Pancreas (tissue), 10 donors: Measurements from ENCODE around the gene DECR2. TPM values are rescaled to one million over a fixed set of nuclear protein-coding genes. Genes with fewer than 3 reads are reported as not detected.

Experiments
- ATAC-seq, 4 donors: fragments of 200-7000 bp; cut with Tn5 transposase; one replicate each; pipeline versions ENCODE4 v1.8.0 to v1.9.1; 2020; ENCODE audit warnings: mild to moderate bottlenecking in 4 of 4, moderate library complexity in 4 of 4
- DNase-seq, 6 donors: peaks; one replicate each; pipeline ENCODE4 v3.0.0-alpha.2; 2020
- FAIRE-seq: peaks from 2 replicates; lab custom pipeline; 2012; peaks lifted over from hg19 to GRCh38; lab: Jason Lieb, UNC
- H3K27ac ChIP-seq, 4 donors: fragments of 200-600 bp; sonication (generic); 1 replicate in 3 of 4; 2 replicates in 1 of 4; pipeline versions ENCODE4 v1.5.0 to v1.8.0; 2020
- H3K27me3 ChIP-seq, 4 donors: fragments of 200-600 bp; one replicate each; pipeline ENCODE4 v1.8.0; 2021
- H3K36me3 ChIP-seq, 3 donors: fragments of 200-600 bp; sonication (generic) in 1 of 3; one replicate each; pipeline versions ENCODE4 v1.5.0 to v1.8.0; 2020 to 2021
- H3K4me1 ChIP-seq, 3 donors: fragments of 200-600 bp; one replicate each; pipeline ENCODE4 v1.8.0; 2021
- H3K4me3 ChIP-seq, 4 donors: fragments of 200-600 bp; sonication (generic) in 2 of 4; one replicate each; pipeline versions ENCODE4 v1.5.0 to v1.8.0; 2020 to 2021
- H3K9me3 ChIP-seq, 4 donors: fragments of 200-600 bp; one replicate each; pipeline ENCODE4 v1.8.0; 2021
- WGBS, 2 donors: extraction: QIAGEN DNeasy Blood & Tissue Kit; methylation state at CpG; one replicate each; pipeline ENCODE4 v1.1.7; 2013; 5-methylcytosine and 5-hydroxymethylcytosine counted together
- intact Hi-C, 3 donors: fragments of 100-400 bp; cut with DNase I; formaldehyde crosslinking; loops; one replicate each; pipeline versions ENCODE4 v1.11.1 to v1.14.2; 2022
- polyA plus RNA-seq, 2 donors: library from polyadenylated mRNA; stranded (reverse); fragments of 200-250 nt; gene quantifications; one replicate each; pipeline ENCODE4 v1.2.3, GENCODE V29; 2013
- total RNA-seq, 6 donors: library from RNA; stranded (reverse); fragmentation: NEBNext Ultra II Directional in 4 of 6; extraction: Animal tissue kit (Norgen Biotek cat#: 25700) in 4 of 6; gene quantifications; one replicate each; pipeline versions ENCODE4 v1.2.1 to v1.2.4, GENCODE V29; 2021 to 2023
- TF ChIP-seq, protein P1 (sequence below), 4 donors: fragments of 200-600 bp; sonication (generic) in 3 of 4; IDR thresholded peaks; one replicate each; pipeline versions ENCODE4 v1.5.0 to v1.8.0; 2021; ENCODE audit warnings: antibody characterized with exemption in 4 of 4
- donor health status: healthy with polysubstance abuse.
- donor health status: DM: no; HTN: no; CAD: no; lungs with moderate emphysema.
- donor health status: DM: no; HTN: no; CAD: no.
- donor health status: control.
- donor health status: control.
- donor health status: Bipolar disorder and iron deficiency.
- donor health status: DM: yes; HTN: yes; CAD: no.
- donor health status: DM: no; HTN: no; CAD: no.
- donor health status: DM: no; HTN: no; CAD: no.
- donor health status: DM: yes; HTN: yes; CAD: no.

The DECR2 gene
- total and polyA plus RNA-seq, 8 donors: 9.2 to 68.0 (median 18.5) TPM

DNA sequence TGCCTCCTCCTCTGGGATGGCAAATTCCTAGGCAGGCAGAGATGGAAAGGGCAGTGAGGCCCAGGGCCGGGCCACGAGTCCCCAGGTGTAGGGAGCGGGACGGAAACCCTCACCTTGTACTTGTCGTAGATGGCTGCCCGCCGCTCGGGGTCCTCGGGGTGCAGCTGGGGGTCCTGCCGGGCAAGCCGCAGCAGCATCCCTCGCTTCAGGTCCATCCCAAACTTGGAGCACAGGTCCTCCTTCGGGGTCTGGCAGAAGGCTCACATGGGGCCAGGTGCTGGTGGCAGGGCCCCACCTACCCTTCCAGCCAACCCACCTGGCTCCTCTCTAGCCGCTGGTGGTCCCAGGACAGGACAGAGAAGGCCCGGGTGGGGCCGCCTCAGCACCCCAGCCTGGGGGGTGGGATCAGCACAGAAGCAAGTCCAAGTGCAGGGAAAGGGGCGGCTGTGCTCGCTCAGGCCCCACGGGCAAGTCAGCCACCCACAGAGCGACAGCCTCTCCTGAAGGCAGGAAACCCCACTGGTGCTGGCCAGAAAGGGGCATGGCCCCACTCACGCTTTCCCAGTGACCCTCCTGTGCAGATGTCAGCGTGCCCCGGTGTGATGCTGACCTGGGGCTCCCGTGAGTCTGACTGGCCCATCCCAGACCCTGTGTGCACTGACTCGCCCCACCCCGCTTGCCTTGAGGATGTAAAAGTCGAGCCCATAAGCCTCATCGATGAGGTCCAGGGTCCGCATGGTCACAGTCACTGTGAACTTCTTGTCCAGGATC is 33.1 kb upstream of the DECR2 start:
- Histone ChIP-seq H3K27me3 (no peaks in the 10 kb centered on the region), H3K4me3 (no peak overlapping the region), H3K27ac (no peak overlapping the region), H3K36me3 (peaks cover 3 to 8% (median 4%) of the 10 kb centered on the region in 3 donors), H3K4me1 (peaks cover 0 to 11% (median 6%) of the 10 kb centered on the region in 3 donors), H3K9me3 (no peaks in the 10 kb centered on the region)
- FAIRE-seq (no peak), ATAC-seq (no peak), DNase-seq (peak in 3 of 6 donors; percentile 19 to 71 (median 36))
- TF ChIP-seq, protein P1, sequence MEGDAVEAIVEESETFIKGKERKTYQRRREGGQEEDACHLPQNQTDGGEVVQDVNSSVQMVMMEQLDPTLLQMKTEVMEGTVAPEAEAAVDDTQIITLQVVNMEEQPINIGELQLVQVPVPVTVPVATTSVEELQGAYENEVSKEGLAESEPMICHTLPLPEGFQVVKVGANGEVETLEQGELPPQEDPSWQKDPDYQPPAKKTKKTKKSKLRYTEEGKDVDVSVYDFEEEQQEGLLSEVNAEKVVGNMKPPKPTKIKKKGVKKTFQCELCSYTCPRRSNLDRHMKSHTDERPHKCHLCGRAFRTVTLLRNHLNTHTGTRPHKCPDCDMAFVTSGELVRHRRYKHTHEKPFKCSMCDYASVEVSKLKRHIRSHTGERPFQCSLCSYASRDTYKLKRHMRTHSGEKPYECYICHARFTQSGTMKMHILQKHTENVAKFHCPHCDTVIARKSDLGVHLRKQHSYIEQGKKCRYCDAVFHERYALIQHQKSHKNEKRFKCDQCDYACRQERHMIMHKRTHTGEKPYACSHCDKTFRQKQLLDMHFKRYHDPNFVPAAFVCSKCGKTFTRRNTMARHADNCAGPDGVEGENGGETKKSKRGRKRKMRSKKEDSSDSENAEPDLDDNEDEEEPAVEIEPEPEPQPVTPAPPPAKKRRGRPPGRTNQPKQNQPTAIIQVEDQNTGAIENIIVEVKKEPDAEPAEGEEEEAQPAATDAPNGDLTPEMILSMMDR (IDR thresholded peaks at IDR 0.05): no peak
- 93 to 94% methylated on average over 26 to 29 of the region's 29 CpGs for WGBS, 2 donors
- intact Hi-C loops: no loop called here

GRCh38 chr16:369275-369865 is 32.3 kb upstream of the DECR2 start:
- H3K27ac ChIP-seq: no peak overlapping the region
- H3K36me3 ChIP-seq: peaks cover 3 to 11% (median 8%) of the 10 kb centered on the region in 3 donors
- no peaks in the 10 kb centered on the region for H3K27me3 ChIP-seq
- peaks cover 0 to 11% (median 6%) of the 10 kb centered on the region in 3 donors for H3K4me1 ChIP-seq
- TF ChIP-seq, protein P1 (IDR thresholded peaks at IDR 0.05): no peak
- no peak for ATAC-seq
- intact Hi-C loops: no loop called here
- WGBS, 2 donors: 80 to 82% methylated on average over 20 of the region's 20 CpGs
- FAIRE-seq: no peak
- peak in 3 of 6 donors; percentile 22 to 78 (median 41) for DNase-seq
- peak overlapping the region in 1 of 4 donors; percentile 46 for H3K4me3 ChIP-seq
- H3K9me3 ChIP-seq: no peaks in the 10 kb centered on the region

DNA sequence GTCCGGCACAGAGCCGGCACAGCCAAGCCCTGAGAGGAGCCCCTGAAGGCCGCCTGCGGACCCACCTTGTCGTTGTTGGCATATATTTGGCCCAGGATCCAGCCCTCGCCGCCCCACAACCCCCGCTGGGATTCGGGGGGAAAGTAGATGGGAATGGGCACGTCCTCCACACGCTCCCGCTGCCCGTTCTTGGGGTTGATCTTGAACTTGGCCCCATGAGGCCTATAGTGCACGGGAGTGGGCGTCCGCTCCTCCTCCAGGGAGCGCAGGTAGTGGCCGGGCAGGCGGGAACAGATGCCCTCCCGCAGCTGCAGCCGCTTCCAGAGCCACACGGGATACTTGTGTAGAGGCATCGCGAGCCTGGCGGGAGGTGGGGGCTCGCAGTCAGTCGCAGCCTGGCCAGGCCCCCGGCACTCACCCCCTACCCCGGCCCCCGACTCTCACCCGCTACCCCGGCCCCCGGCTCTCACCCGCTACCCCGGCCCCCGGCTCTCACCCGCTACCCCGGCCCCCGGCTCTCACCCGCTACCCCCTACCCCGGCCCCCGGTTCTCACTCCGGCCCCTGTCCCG is 31.7 kb upstream of the DECR2 start:
- no peak overlapping the region for H3K27ac ChIP-seq
- intact Hi-C loops: no loop called here

DNA sequence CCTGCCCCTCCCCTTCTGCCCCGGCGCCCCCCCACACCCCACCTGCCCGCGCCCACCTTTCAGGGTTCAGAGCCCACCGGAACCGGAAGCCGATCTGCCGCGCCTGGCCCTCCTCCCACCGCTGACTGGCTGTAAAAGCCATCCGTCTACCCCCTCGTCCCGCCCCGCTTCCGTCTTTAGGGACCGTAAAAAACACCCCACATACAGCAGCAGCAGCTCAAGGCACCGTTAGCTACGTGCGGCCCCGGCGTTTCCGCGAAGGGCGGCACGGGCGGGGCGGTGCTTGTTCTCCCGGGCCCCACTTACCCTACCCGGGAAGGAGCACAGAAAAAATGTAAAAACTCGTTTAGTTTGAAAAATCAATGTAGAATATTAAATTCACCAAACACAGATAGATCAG is 31.2 kb upstream of the DECR2 start, which contains the start of gene MRPL28:
Gene MRPL28 (minus strand): TSS at position 96 of the 400 bp plus-strand sequence. CDS start 320 bp downstream, outside the sequence.
- ATAC-seq (peak; percentile 92 to 95 (median 94)), FAIRE-seq (peak; percentile 92), DNase-seq (peak; percentile 91 to 97 (median 92))
- WGBS, 2 donors: 0% methylated on average over 23 to 29 of the region's 30 CpGs
- no peaks in the 10 kb centered on the region for H3K27me3 ChIP-seq
- TF ChIP-seq, protein P1 (IDR thresholded peaks at IDR 0.05): no peak
- peaks cover 0 to 11% (median 6%) of the 10 kb centered on the region in 3 donors for H3K4me1 ChIP-seq
- H3K27ac ChIP-seq: peak within 1 kb of the TSS in 3 of 4 donors; percentile 22 to 44 (median 30)
- intact Hi-C loops: no loop called here
- peak within 1 kb of the TSS in 3 of 4 donors; percentile 8 to 46 (median 27) for H3K4me3 ChIP-seq
- peaks cover 5 to 21% (median 8%) of the 10 kb centered on the region in 3 donors for H3K36me3 ChIP-seq
- H3K9me3 ChIP-seq: no peaks in the 10 kb centered on the region

More for the DNA sequence above, 31.7 kb upstream of the DECR2 start:
- 14 to 15% methylated on average over 40 to 44 of the region's 44 CpGs for WGBS, 2 donors
- Histone ChIP-seq H3K9me3 (no peaks in the 10 kb centered on the region), H3K36me3 (peaks cover 5 to 17% (median 8%) of the 10 kb centered on the region in 3 donors), H3K4me1 (peaks cover 0 to 11% (median 6%) of the 10 kb centered on the region in 3 donors), H3K27me3 (no peaks in the 10 kb centered on the region), H3K4me3 (peak overlapping the region in 3 of 4 donors; percentile 8 to 46 (median 27))
- no peak for FAIRE-seq
- DNase-seq: peak in 4 of 6 donors; percentile 35 to 84 (median 62)
- peak; percentile 28 to 66 (median 57) for ATAC-seq
- TF ChIP-seq, protein P1 (IDR thresholded peaks at IDR 0.05): no peak
